ENCODE data around the gene FAM81A. TPM values are rescaled to one million over a fixed set of nuclear protein-coding genes. Genes with fewer than 3 reads are reported as not detected.

Gene FAM81A
- total and polyA plus RNA-seq, 9 of the 15 experiments (the other 6 are each of a cell fraction or from before 2014, with no cell fraction given): not detected

GRCh38 chr15:59457103-59457502, 19.1 kb downstream of the FAM81A start:
- ChIA-PET POLR2A (no interaction called here), CTCF (ENCODE audit: low intra/inter-chr PET ratio) (no interaction called here)
- H3K9me1 ChIP-seq (ENCODE audit: control insufficient read depth, insufficient read depth, low read length): no peaks in the 10 kb centered on the region
- FAIRE-seq (no peak), ATAC-seq (no peak), DNase-seq (ENCODE audit: extremely low read depth in 1 of 4, low spot score in 3 of 4) (no peak)
- H3K27me3 ChIP-seq (ENCODE audit: control insufficient read depth in 2 of 2, insufficient read depth in 2 of 2, low read length in 2 of 2): peaks cover 2 to 5% of the 10 kb centered on the region in 2 experiments; a peak in 3 of 5 replicates
- H2AFZ ChIP-seq (ENCODE audit: low read depth, low read length): no peak overlapping the region
- WGBS (ENCODE audit: insufficient coverage, low coverage, missing lambda C conversion rate): 0% methylated on average over 3 of the region's 3 CpGs
- no peak overlapping the region for H3K9ac ChIP-seq (ENCODE audit: insufficient read depth in 1 of 2, low read depth in 2 of 2, low read length in 2 of 2)
- H3K4me2 ChIP-seq (ENCODE audit: insufficient read depth, low read length): no peak overlapping the region
- H3K4me3 ChIP-seq: no peak overlapping the region
- H3K9me3 ChIP-seq (replicated peaks; ENCODE audit: control insufficient read depth, insufficient read depth, low read depth, low read length): no peaks in the 10 kb centered on the region
- H3K4me1 ChIP-seq (replicated peaks in 1 of 2; ENCODE audit: control insufficient read depth in 2 of 2, insufficient read depth in 2 of 2, low read length in 2 of 2): no peaks in the 10 kb centered on the region
- no peak for TF ChIP-seq GABPB1 (CRISPR knock-in tag; IDR thresholded peaks at IDR 0.05)
- TF ChIP-seq POLR2B (IDR thresholded peaks at IDR 0.05; ENCODE audit: low read depth, partially characterized antibody): no peak
- in situ Hi-C loops (cut with MboI) (no loop called here), intact Hi-C loops (cut with micrococcal nuclease) (no loop called here)
- H3K79me2 ChIP-seq (ENCODE audit: control insufficient read depth, insufficient read depth, low read length): no peaks in the 10 kb centered on the region
- H4K20me1 ChIP-seq (replicated peaks; ENCODE audit: control insufficient read depth, insufficient read depth, low read length): no peaks in the 10 kb centered on the region
- no peak overlapping the region for H3K27ac ChIP-seq (ENCODE audit: extremely low read depth, low read depth, low read length)
- no TSS peak for BruUV-seq (replicated peaks)
- no peaks in the 10 kb centered on the region for H3K36me3 ChIP-seq (ENCODE audit: control insufficient read depth, insufficient read depth, low read length)

- Histone ChIP-seq H3K79me2 (ENCODE audit: control insufficient read depth, insufficient read depth, low read length) (no peaks in the 10 kb centered on the region), H3K9me3 (replicated peaks; ENCODE audit: control insufficient read depth, insufficient read depth, low read depth, low read length) (no peaks in the 10 kb centered on the region), H3K9me1 (ENCODE audit: control insufficient read depth, insufficient read depth, low read length) (no peaks in the 10 kb centered on the region), H3K4me2 (ENCODE audit: insufficient read depth, low read length) (no peak overlapping the region), H3K4me1 (replicated peaks in 1 of 2; ENCODE audit: control insufficient read depth in 2 of 2, insufficient read depth in 2 of 2, low read length in 2 of 2) (no peaks in the 10 kb centered on the region), H3K4me3 (no peak overlapping the region), H2AFZ (ENCODE audit: low read depth, low read length) (no peak overlapping the region), H3K27me3 (ENCODE audit: control insufficient read depth in 2 of 2, insufficient read depth in 2 of 2, low read length in 2 of 2) (peaks cover 2 to 5% of the 10 kb centered on the region in 2 experiments; a peak in 3 of 5 replicates), H3K27ac (ENCODE audit: extremely low read depth, low read depth, low read length) (no peak overlapping the region), H3K9ac (ENCODE audit: insufficient read depth in 1 of 2, low read depth in 2 of 2, low read length in 2 of 2) (no peak overlapping the region), H4K20me1 (replicated peaks; ENCODE audit: control insufficient read depth, insufficient read depth, low read length) (no peaks in the 10 kb centered on the region), H3K36me3 (ENCODE audit: control insufficient read depth, insufficient read depth, low read length) (no peaks in the 10 kb centered on the region)
- ATAC-seq (no peak), FAIRE-seq (no peak), DNase-seq (ENCODE audit: extremely low read depth in 1 of 4, low spot score in 3 of 4) (no peak)
- TF ChIP-seq FOXK1 (CRISPR knock-in tag; IDR thresholded peaks at IDR 0.05; ENCODE audit: borderline replicate concordance): no peak
- peak; percentile 7 for TF ChIP-seq ZNF146 (CRISPR knock-in tag; IDR thresholded peaks at IDR 0.05; ENCODE audit: unreplicated experiment)
- intact Hi-C loops (cut with micrococcal nuclease) (no loop called here), in situ Hi-C loops (cut with MboI) (no loop called here)
- ChIA-PET POLR2A (interaction anchor here (1.6 kb wide), 1 partner anchor 9 kb away, joined by 4 read pairs; no protein-coding TSS in a partner anchor), CTCF (ENCODE audit: low intra/inter-chr PET ratio) (no interaction called here)
- WGBS (ENCODE audit: insufficient coverage, low coverage, missing lambda C conversion rate): 0% methylated on average over 1 of the region's 1 CpG
- BruUV-seq (replicated peaks): no TSS peak
These were observed 23.5 kb downstream of the FAM81A start for GRCh38 chr15:59461521-59461920.

All from K562 (cell line).